GM12864 (cell line): ENCODE data around the gene ZNF32.
A peak's percentile ranks its signal among the peaks of the same experiment; 100 is the strongest.

Experiments used
- DNase-seq: peaks from one replicate; pipeline ENCODE4 v3.0.0-alpha.2; 2011; ENCODE audit warnings: low read depth
- H3K4me3 ChIP-seq: 2 replicates; pipeline ENCODE4 v1.5.1; 2011; ENCODE audit warnings: mild to moderate bottlenecking, low read depth, low read length, control low read depth
- TF ChIP-seq, protein P1 (sequence below): IDR thresholded peaks from 2 replicates; pipeline ENCODE4 v1.5.1; 2011; ENCODE audit warnings: low read depth, mild to moderate bottlenecking, moderate library complexity, low read length, control low read depth, inconsistent platforms; ENCODE audit errors: missing control alignments

ZNF32 gene

GRCh38 chr10:43692051-43692825 is 43.6 kb upstream of the ZNF32 start:
- no peak for DNase-seq
- TF ChIP-seq, protein P1, sequence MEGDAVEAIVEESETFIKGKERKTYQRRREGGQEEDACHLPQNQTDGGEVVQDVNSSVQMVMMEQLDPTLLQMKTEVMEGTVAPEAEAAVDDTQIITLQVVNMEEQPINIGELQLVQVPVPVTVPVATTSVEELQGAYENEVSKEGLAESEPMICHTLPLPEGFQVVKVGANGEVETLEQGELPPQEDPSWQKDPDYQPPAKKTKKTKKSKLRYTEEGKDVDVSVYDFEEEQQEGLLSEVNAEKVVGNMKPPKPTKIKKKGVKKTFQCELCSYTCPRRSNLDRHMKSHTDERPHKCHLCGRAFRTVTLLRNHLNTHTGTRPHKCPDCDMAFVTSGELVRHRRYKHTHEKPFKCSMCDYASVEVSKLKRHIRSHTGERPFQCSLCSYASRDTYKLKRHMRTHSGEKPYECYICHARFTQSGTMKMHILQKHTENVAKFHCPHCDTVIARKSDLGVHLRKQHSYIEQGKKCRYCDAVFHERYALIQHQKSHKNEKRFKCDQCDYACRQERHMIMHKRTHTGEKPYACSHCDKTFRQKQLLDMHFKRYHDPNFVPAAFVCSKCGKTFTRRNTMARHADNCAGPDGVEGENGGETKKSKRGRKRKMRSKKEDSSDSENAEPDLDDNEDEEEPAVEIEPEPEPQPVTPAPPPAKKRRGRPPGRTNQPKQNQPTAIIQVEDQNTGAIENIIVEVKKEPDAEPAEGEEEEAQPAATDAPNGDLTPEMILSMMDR = no peak
- no peak overlapping the region for H3K4me3 ChIP-seq

GRCh38 chr10:43691485-43691884 is 42.8 kb upstream of the ZNF32 start:
- DNase-seq = no peak
- TF ChIP-seq, protein P1 = no peak
- no peak overlapping the region for H3K4me3 ChIP-seq

GRCh38 chr10:43689955-43690771 is 41.5 kb upstream of the ZNF32 start:
- DNase-seq = no peak
- peak overlapping the region; percentile 45 for H3K4me3 ChIP-seq
- TF ChIP-seq, protein P1 = peak; percentile 74

GRCh38 chr10:43689618-43689954 is 40.9 kb upstream of the ZNF32 start:
- DNase-seq = no peak
- peak overlapping the region; percentile 45 for H3K4me3 ChIP-seq
- TF ChIP-seq, protein P1 = no peak

DNA sequence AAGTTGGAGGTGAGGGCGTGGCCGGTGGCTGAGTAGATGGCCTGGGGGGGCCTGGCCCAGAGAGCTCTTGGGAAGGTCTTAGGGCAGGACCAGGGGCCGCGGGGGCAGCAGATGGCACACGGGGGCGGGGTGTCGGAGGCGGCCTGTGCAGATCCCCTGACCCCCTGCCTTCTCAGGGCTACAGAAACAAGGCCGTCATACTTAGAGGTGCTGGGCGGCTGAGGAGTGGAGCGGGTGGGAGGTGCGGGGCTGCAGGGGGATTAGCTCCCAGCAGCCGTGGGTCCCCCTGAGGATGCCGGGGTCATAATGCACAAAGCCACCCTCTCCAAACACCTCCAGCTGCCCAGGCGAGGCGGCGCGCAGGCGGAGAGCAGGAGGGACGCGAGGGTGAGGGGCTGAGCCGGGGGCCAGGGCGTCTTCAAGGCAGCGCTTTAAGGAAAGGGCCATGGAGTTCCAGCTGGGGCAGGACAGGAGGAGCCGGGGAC is 40.4 kb upstream of the ZNF32 start:
- no peak for DNase-seq
- TF ChIP-seq, protein P1 = no peak
- H3K4me3 ChIP-seq = no peak overlapping the region

- no peak overlapping the region for H3K4me3 ChIP-seq
- no peak for DNase-seq
- TF ChIP-seq, protein P1 = no peak
These were observed 39.7 kb upstream of the ZNF32 start for GRCh38 chr10:43688348-43688892.
